K562 (cell line): ENCODE measurements around the gene CPSF4L. TPM values are rescaled to one million over a fixed set of nuclear protein-coding genes. Genes with fewer than 3 reads are reported as not detected.
A peak's percentile ranks its signal among the peaks of the same experiment; 100 is the strongest.

Source experiments
- ATAC-seq: fragments of 200-7000 bp; cut with Tn5 transposase; 3 replicates; pipeline ENCODE4 v1.9.1; 2020; ENCODE audit warnings: moderate library complexity
- BruUV-seq: library from RNA; stranded (reverse); fragments of 400-500 nt; replicated peaks from 2 replicates; lab custom pipeline; 2021; lab: Mats Ljungman, UMichigan
- CTCF ChIA-PET: fragments of 300-600 bp; formaldehyde crosslinking; extraction: SDS; loops from one replicate; lab custom pipeline; 2021; ENCODE audit warnings: low intra/inter-chr PET ratio; lab: Yijun Ruan, JAX
- POLR2A ChIA-PET: fragments of 300-600, 350-650 bp; sonication (Branson Sonifier 250); formaldehyde crosslinking; extraction: SDS; loops from one replicate; lab custom pipeline; 2021; ENCODE audit warnings: antibody characterized with exemption, inconsistent platforms; lab: Yijun Ruan, JAX
- DNase-seq, 4 experiments: peaks; one replicate each; pipeline versions ENCODE4 v3.0.0 to v3.0.0-alpha.2; 2011 to 2018; ENCODE audit warnings: low spot score in 3 of 4, mixed read lengths in 3 of 4; ENCODE audit errors: extremely low read depth in 1 of 4
- FAIRE-seq: peaks from 2 replicates; lab custom pipeline; 2011; peaks lifted over from hg19 to GRCh38; lab: Jason Lieb, UNC
- H2AFZ ChIP-seq: 2 replicates; pipeline ENCODE4 v1.6.0; 2011; ENCODE audit warnings: low read depth, low read length, control low read depth, inconsistent platforms
- H3K27ac ChIP-seq: fragments of 200-600 bp; 3 replicates; pipeline ENCODE4 v1.8.0; 2011; ENCODE audit warnings: low read depth, mild to moderate bottlenecking, control low read depth, inconsistent platforms, low read length, moderate library complexity, mixed read lengths; ENCODE audit errors: extremely low read depth
- H3K27me3 ChIP-seq, 2 experiments: fragments of 300-600 bp in 1 of 2; 2 replicates in 1 of 2; 3 replicates in 1 of 2; pipeline versions ENCODE4 v1.6.0 to v1.8.0; 2011; ENCODE audit warnings: inconsistent platforms in 2 of 2, low read length in 2 of 2, mild to moderate bottlenecking in 1 of 2, mixed read lengths in 1 of 2, moderate library complexity in 1 of 2; ENCODE audit not compliant: control insufficient read depth in 2 of 2, insufficient read depth in 2 of 2
- H3K36me3 ChIP-seq: fragments of 300-600 bp; 3 replicates; pipeline ENCODE4 v1.8.0; 2011; ENCODE audit warnings: mild to moderate bottlenecking, low read length, inconsistent platforms; ENCODE audit not compliant: control insufficient read depth, insufficient read depth
- H3K4me1 ChIP-seq, 2 experiments: fragments of 200-600 bp in 1 of 2; replicated peaks in 1 of 2; 2 replicates in 1 of 2; 3 replicates in 1 of 2; pipeline versions ENCODE4 v1.5.1 to v1.8.0; 2011; ENCODE audit warnings: inconsistent platforms in 2 of 2, low read length in 2 of 2, mild to moderate bottlenecking in 1 of 2, mixed read lengths in 1 of 2, moderate library complexity in 1 of 2; ENCODE audit not compliant: control insufficient read depth in 2 of 2, insufficient read depth in 2 of 2
- H3K4me2 ChIP-seq: 2 replicates; pipeline ENCODE4 v1.6.1; 2011; ENCODE audit warnings: low read length, control low read depth, inconsistent platforms, mixed read lengths; ENCODE audit not compliant: insufficient read depth
- H3K4me3 ChIP-seq: fragments of 200-600 bp; sonication (generic), shearing (Covaris generic); 2 replicates; pipeline ENCODE4 v1.5.1; 2016; ENCODE audit warnings: control low read depth, inconsistent platforms
- H3K79me2 ChIP-seq: fragments of 200-600 bp; 3 replicates; pipeline ENCODE4 v1.8.0; 2011; ENCODE audit warnings: low read length, inconsistent platforms; ENCODE audit not compliant: control insufficient read depth, insufficient read depth
- H3K9ac ChIP-seq, 2 experiments: 2 replicates each; pipeline versions ENCODE4 v1.6.0 to v1.6.1; 2011; ENCODE audit warnings: low read depth in 2 of 2, low read length in 2 of 2, control low read depth in 1 of 2, inconsistent platforms in 1 of 2, mild to moderate bottlenecking in 1 of 2, mixed read lengths in 1 of 2; ENCODE audit not compliant: insufficient read depth in 1 of 2
- H3K9me1 ChIP-seq: one replicate; pipeline ENCODE4 v1.6.0; 2011; ENCODE audit warnings: inconsistent platforms, mild to moderate bottlenecking, low read length, moderate library complexity; ENCODE audit not compliant: control insufficient read depth, insufficient read depth
- H3K9me3 ChIP-seq: replicated peaks from 2 replicates; pipeline ENCODE4 v1.5.1; 2011; ENCODE audit warnings: low read depth, low read length, inconsistent platforms; ENCODE audit not compliant: control insufficient read depth, insufficient read depth
- H4K20me1 ChIP-seq: replicated peaks from 2 replicates; pipeline ENCODE4 v1.6.1; 2011; ENCODE audit warnings: low read length, inconsistent platforms, mixed read lengths; ENCODE audit not compliant: control insufficient read depth, insufficient read depth
- POLR2AphosphoS2 ChIP-seq: IDR thresholded peaks from 2 replicates; pipeline ENCODE4 v1.6.1; 2012; ENCODE audit warnings: low read length, improper control_type of control experiment
- POLR2G ChIP-seq: fragments of 200-400 bp; formaldehyde crosslinking; IDR thresholded peaks from 2 replicates; pipeline ENCODE4 v1.6.1; 2017; ENCODE audit warnings: low read depth, mild to moderate bottlenecking, antibody characterized with exemption, low read length, moderate library complexity
- ZFP30 ChIP-seq: fragments of 250-450 bp; sonication (Bioruptor Pico); IDR thresholded peaks from 2 replicates; pipeline ENCODE4 v1.8.0; 2022; ENCODE audit warnings: moderate library complexity, mild to moderate bottlenecking, inconsistent platforms, borderline replicate concordance
- WGBS: fragments of 100-300 bp; shearing (Covaris generic); methylation state at CpG from one replicate; pipeline ENCODE4 v1.1.6; 2016; ENCODE audit warnings: low coverage, mixed read lengths; ENCODE audit not compliant: insufficient coverage; ENCODE audit errors: missing lambda C conversion rate; 5-methylcytosine and 5-hydroxymethylcytosine counted together
- in situ Hi-C: fragments of 300-500 bp; cut with MboI; formaldehyde crosslinking; loops from 4 replicates; pipeline ENCODE4 v1.15.0; 2018; ENCODE audit warnings: inconsistent platforms, mixed read lengths
- intact Hi-C: fragments of 100-400 bp; cut with micrococcal nuclease; formaldehyde crosslinking; loops from 2 replicates; pipeline ENCODE4 v1.14.2; 2022
- polyA plus RNA-seq, 8 experiments: library from polyadenylated mRNA; depleted of rRNA in 4 of 8; stranded (reverse) in 5 of 8; unstranded in 3 of 8; fragments of >200 nt; fragmentation: Nextera tagmentation in 2 of 8; fragmentation: Illumina TruSeq in 1 of 8; extraction: Ambion mirVana in 2 of 8; extraction: Trizol in 1 of 8; gene quantifications; 2 replicates each; pipeline versions ENCODE4 v1.2.1 to v1.2.3, GENCODE V29; 2011 to 2014; ENCODE audit warnings: inconsistent platforms in 1 of 8, missing spikeins in 1 of 8
- total RNA-seq, 7 experiments: library from RNA; depleted of rRNA in 6 of 7; stranded (reverse); fragments of >200 nt in 6 of 7; fragmentation: Illumina TruSeq in 2 of 7; extraction: Trizol in 2 of 7; gene quantifications; 2 replicates each; pipeline versions ENCODE4 v1.2.1 to v1.2.3, GENCODE V29; 2011 to 2021; ENCODE audit warnings: low replicate concordance in 1 of 7
- TF ChIP-seq, protein P1 (sequence below): fragments of 450-650 bp; formaldehyde crosslinking; IDR thresholded peaks from 2 replicates; pipeline ENCODE4 v1.4.0; 2020; ENCODE audit warnings: mild to moderate bottlenecking, moderate library complexity

CPSF4L gene
- total and polyA plus RNA-seq, 9 of the 15 experiments (the other 6 are each of a cell fraction or from before 2014, with no cell fraction given), result not detected

DNA sequence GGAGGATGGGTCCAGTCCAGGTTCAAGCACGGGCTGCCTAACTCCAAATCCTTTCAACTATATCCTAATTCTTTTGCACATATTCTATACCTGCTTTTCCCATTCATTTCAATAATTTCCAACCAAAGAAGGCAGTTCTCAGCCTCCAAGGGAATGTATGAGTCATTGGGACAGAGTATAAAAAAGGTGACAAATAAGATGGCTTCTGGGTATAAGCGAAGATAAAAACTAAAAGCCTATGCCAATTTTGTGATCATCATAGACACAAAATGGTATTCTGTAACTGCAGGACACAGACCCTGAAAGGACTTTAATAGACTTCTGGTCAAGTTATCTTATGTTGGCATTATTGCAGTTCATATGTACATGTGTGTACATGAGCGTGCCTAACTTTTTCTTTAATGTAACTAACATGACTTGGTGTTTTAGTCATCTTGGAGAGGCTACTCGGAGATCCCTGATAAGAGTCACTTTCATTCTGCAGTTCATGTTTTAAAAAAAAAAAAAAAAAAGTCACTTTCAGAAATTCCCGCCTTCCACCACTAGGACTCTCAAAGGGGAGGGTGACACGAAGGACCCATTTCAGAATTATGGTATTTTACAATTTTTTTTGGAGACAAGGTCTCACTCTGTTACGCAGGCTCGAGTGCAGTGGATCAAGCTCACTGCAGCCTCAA lies 51.5 kb downstream of the CPSF4L start (continued):
- TF ChIP-seq ZFP30, result no peak

- FAIRE-seq, result no peak
These were observed 52.2 kb downstream of the CPSF4L start for GRCh38 chr17:73209436-73209835.

More at GRCh38 chr17:73209436-73209835, 52.2 kb downstream of the CPSF4L start:
- in situ Hi-C loops (no loop called here), intact Hi-C loops (no loop called here)
- no peaks in the 10 kb centered on the region for H3K9me3 ChIP-seq
- no peak overlapping the region for H3K4me2 ChIP-seq
- 93% methylated on average over 8 of the region's 13 CpGs for WGBS
- H3K9me1 ChIP-seq, result no peaks in the 10 kb centered on the region
- BruUV-seq, result no TSS peak
- H3K27me3 ChIP-seq, result no peaks in the 10 kb centered on the region
- H2AFZ ChIP-seq, result no peak overlapping the region
- ATAC-seq (no peak), DNase-seq (no peak)
- CTCF ChIA-PET, result interaction anchor here (1.1 kb wide), 1 partner anchor 39 kb away, joined by 4 read pairs; no protein-coding TSS in a partner anchor
- H3K79me2 ChIP-seq, result peaks cover 20% of the 10 kb centered on the region
- no peak overlapping the region for H3K27ac ChIP-seq
- no peak overlapping the region for H3K4me3 ChIP-seq
- TF ChIP-seq, protein P1, sequence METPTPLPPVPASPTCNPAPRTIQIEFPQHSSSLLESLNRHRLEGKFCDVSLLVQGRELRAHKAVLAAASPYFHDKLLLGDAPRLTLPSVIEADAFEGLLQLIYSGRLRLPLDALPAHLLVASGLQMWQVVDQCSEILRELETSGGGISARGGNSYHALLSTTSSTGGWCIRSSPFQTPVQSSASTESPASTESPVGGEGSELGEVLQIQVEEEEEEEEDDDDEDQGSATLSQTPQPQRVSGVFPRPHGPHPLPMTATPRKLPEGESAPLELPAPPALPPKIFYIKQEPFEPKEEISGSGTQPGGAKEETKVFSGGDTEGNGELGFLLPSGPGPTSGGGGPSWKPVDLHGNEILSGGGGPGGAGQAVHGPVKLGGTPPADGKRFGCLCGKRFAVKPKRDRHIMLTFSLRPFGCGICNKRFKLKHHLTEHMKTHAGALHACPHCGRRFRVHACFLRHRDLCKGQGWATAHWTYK (CRISPR knock-in tag), result no peak
- TF ChIP-seq POLR2AphosphoS2 (no peak), POLR2G (peak; percentile 49; the same call in 1 of the 2 replicates)
- H3K4me1 ChIP-seq, result peaks cover 9 to 11% of the 10 kb centered on the region in 2 experiments; a peak in 4 of 5 replicates
- 0 out of 4 replicates have a peak overlapping the region, but pooled peaks of 1 of the 2 experiments have one; percentile 19 for H3K9ac ChIP-seq
- H4K20me1 ChIP-seq, result 0 out of 2 replicates have a peak, but pooled peaks cover 4% of the 10 kb centered on the region
- POLR2A ChIA-PET, result interaction anchor here (2.4 to 4.5 kb wide), 2 partner anchors 12 to 22 kb away, joined by 10 to 15 read pairs; a partner anchor contains a TSS
- H3K36me3 ChIP-seq, result peaks cover 68% of the 10 kb centered on the region
